SH-SY5Y (cell line): ENCODE results near the gene ZNF197.

Experiments
- GATA2 ChIP-seq: IDR thresholded peaks from 2 replicates; pipeline ENCODE4 v1.6.1; 2011; ENCODE audit warnings: mild to moderate bottlenecking, low read depth, low read length
- GATA3 ChIP-seq: IDR thresholded peaks from 2 replicates; pipeline ENCODE4 v1.6.1; 2011; ENCODE audit warnings: low read depth, mild to moderate bottlenecking, low read length, moderate library complexity

DNA sequence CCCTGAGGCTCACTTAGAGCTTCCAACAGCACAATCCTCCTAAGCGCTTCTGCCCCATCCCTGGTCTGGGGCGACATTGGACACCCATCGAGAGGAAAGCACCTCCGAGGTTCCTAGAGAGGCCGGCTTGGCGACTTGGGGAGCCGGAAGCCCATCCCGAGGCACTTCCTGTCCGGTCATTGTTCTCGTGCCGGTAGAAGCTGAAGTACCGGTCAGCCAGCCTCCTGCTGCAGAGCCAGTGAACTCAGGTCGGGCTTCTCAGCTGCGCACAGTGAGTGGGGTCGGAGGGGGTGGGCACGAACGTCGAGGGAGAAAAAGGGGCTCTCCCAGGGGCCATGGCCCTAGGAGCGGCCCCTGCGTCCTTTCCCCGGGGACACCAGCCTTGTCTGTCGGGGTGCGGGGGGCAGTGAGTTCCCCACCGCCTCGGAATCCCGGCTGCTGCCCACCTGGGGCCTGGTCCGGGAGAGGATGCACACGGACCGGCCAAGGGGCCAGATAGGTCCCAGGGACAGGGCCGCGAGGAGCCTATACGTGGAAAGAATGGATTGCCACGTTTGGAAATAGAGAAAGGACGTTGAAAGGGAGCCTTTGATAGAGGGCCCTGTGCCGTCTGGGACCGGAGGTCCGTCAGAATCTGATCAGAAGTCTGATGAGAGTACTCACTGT is 23.9 kb downstream of the ZNF197 start, which contains the start of gene ZNF35:
- TF ChIP-seq GATA3 = no peak
- TF ChIP-seq GATA2 = no peak
